Measurements from ENCODE around the gene LIPH.
"Not testable (repeated sequence)": the region's sequence is repeated elsewhere in the genome, so short reads cannot be mapped to it uniquely, and the experiment has no call there.

The LIPH gene

GRCh38 chr3:185479373-185479945, 72.9 kb downstream of the LIPH start:
- no peak for DNase-seq

- DNase-seq = no peak
Measured at GRCh38 chr3:185477316-185477715, 75.1 kb downstream of the LIPH start.

- not testable (repeated sequence) for DNase-seq
Measured at GRCh38 chr3:185474922-185475321, 77.5 kb downstream of the LIPH start.

- no peak for DNase-seq
Measured at GRCh38 chr3:185473290-185473815, 79.0 kb downstream of the LIPH start.

- no peak for DNase-seq
Measured at GRCh38 chr3:185470323-185470722, 82.1 kb downstream of the LIPH start.

GRCh38 chr3:185469542-185469941, 82.8 kb downstream of the LIPH start:
- no peak for DNase-seq

- not testable (repeated sequence) for DNase-seq
Measured at GRCh38 chr3:185466123-185466522, 86.3 kb downstream of the LIPH start.

GRCh38 chr3:185465471-185465870, 86.9 kb downstream of the LIPH start:
- no peak for DNase-seq

- no peak for DNase-seq
Measured at GRCh38 chr3:185460719-185461350, 91.6 kb downstream of the LIPH start.

GRCh38 chr3:185460309-185460708, 92.1 kb downstream of the LIPH start:
- DNase-seq = no peak

- DNase-seq = no peak
Measured at GRCh38 chr3:185457376-185457775, 95.0 kb downstream of the LIPH start.
